OCI-LY3 (cell line): ENCODE data around the gene PAK1.

Source experiments
- H2AFZ ChIP-seq: fragments of 200-600, 300-600 bp; shearing (Covaris generic); 2 replicates; pipeline ENCODE4 v1.6.0; 2014; ENCODE audit warnings: antibody characterized with exemption, low read depth, low read length
- H3K27ac ChIP-seq: fragments of 200-600, 300-600 bp; sonication (generic); 2 replicates; pipeline ENCODE4 v1.5.1; 2014; ENCODE audit warnings: mild to moderate bottlenecking, low read length, moderate library complexity, mixed read lengths
- H3K27me3 ChIP-seq: fragments of 200-600, 300-600 bp; sonication (generic); 2 replicates; pipeline ENCODE4 v1.6.1; 2014; ENCODE audit warnings: low read depth, low read length, mixed read lengths
- H3K36me3 ChIP-seq: fragments of 200-600, 300-600 bp; sonication (generic); replicated peaks from 2 replicates; pipeline ENCODE3; 2014; ENCODE audit warnings: low read depth, low read length, mixed read lengths
- H3K4me1 ChIP-seq: fragments of 300-600, 200-600 bp; sonication (generic); 2 replicates; pipeline ENCODE4 v1.6.1; 2014; ENCODE audit warnings: low read length, mixed read lengths
- H3K4me2 ChIP-seq: fragments of 200-600, 300-600 bp; sonication (generic); 2 replicates; pipeline ENCODE4 v1.6.1; 2014; ENCODE audit warnings: low read length, mixed read lengths
- H3K4me3 ChIP-seq: fragments of 300-600, 200-600 bp; sonication (generic); 2 replicates; pipeline ENCODE4 v1.5.1; 2014; ENCODE audit warnings: antibody characterized with exemption, mild to moderate bottlenecking, low read length, moderate library complexity
- H3K79me2 ChIP-seq: fragments of 300-600, 200-600 bp; shearing (Covaris generic); 2 replicates; pipeline ENCODE4 v1.6.1; 2014; ENCODE audit warnings: mild to moderate bottlenecking, low read length, mixed read lengths
- H3K9ac ChIP-seq: fragments of 300-600, 200-600 bp; shearing (Covaris generic); 2 replicates; pipeline ENCODE4 v1.6.0; 2014; ENCODE audit warnings: mild to moderate bottlenecking, low read length, moderate library complexity
- H3K9me3 ChIP-seq: fragments of 200-600, 300-600 bp; shearing (Covaris generic); 2 replicates; pipeline ENCODE4 v1.6.1; 2014; ENCODE audit warnings: low read length, mixed read lengths; ENCODE audit not compliant: insufficient read depth
- H4K20me1 ChIP-seq: fragments of 200-600, 300-600 bp; sonication (generic); 2 replicates; pipeline ENCODE4 v1.6.1; 2016; ENCODE audit warnings: low read length, mixed read lengths; ENCODE audit not compliant: insufficient read depth
- EZH2phosphoT487 ChIP-seq: fragments of 200-600 bp; shearing (Covaris generic); IDR thresholded peaks from 2 replicates; pipeline ENCODE4 v1.6.1; 2018; ENCODE audit warnings: antibody characterized with exemption, mixed run types, low read depth
- TF ChIP-seq, protein P1 (sequence below): fragments of 200-600, 300-600 bp; sonication (generic); IDR thresholded peaks from 2 replicates; pipeline ENCODE4 v1.5.1; 2014; ENCODE audit warnings: antibody characterized with exemption, low read length, low read depth

The PAK1 gene

DNA sequence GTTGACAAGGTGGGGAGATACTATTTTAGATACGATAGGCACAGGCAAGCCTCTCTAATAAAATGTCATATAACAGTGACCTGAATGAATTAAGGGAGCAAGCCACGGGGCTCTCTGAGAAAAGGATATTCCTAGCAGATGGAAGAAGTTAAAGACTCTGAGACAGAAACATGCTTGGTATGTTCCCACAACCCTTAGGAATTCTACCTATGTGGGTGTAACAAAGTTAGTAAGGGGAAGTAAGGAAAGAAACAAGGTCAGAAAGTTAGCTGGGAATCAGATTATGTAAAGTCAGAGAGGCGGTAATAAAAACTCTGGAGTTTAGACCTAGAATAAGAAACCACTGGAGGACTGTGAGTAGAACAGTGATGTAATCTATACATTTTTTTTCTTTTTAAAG lies 112.7 kb downstream of the PAK1 start:
- Histone ChIP-seq H3K27me3 (no peaks in the 10 kb centered on the region), H4K20me1 (no peaks in the 10 kb centered on the region), H2AFZ (no peak overlapping the region), H3K4me1 (no peaks in the 10 kb centered on the region), H3K4me3 (no peak overlapping the region), H3K9ac (no peak overlapping the region), H3K79me2 (no peaks in the 10 kb centered on the region), H3K4me2 (no peak overlapping the region), H3K36me3 (peaks cover 10% of the 10 kb centered on the region), H3K27ac (no peak overlapping the region), H3K9me3 (no peaks in the 10 kb centered on the region)
- TF ChIP-seq, protein P1, sequence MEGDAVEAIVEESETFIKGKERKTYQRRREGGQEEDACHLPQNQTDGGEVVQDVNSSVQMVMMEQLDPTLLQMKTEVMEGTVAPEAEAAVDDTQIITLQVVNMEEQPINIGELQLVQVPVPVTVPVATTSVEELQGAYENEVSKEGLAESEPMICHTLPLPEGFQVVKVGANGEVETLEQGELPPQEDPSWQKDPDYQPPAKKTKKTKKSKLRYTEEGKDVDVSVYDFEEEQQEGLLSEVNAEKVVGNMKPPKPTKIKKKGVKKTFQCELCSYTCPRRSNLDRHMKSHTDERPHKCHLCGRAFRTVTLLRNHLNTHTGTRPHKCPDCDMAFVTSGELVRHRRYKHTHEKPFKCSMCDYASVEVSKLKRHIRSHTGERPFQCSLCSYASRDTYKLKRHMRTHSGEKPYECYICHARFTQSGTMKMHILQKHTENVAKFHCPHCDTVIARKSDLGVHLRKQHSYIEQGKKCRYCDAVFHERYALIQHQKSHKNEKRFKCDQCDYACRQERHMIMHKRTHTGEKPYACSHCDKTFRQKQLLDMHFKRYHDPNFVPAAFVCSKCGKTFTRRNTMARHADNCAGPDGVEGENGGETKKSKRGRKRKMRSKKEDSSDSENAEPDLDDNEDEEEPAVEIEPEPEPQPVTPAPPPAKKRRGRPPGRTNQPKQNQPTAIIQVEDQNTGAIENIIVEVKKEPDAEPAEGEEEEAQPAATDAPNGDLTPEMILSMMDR, result no peak
- no peak for TF ChIP-seq EZH2phosphoT487

DNA sequence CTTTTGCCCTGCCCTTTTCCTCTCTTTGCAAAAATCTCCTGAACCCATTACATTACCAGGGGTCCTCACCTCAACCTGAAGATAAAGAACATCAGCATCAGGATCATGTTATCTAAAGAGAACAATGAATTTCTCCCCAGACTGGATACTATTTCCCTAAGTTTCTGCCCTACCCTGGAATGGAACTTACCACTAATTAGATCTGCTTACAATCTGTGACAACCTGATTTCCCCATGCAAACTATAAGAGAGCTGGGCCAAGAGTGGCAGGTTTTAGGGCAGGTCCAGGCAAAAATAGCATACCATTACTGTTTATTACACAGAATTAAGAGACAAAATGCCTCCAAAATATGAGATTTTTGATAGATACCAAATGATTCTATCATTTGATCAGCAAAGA lies 114.4 kb downstream of the PAK1 start:
- no peaks in the 10 kb centered on the region for H3K79me2 ChIP-seq
- H3K9ac ChIP-seq, result no peak overlapping the region
- TF ChIP-seq, protein P1, result no peak
- no peak for TF ChIP-seq EZH2phosphoT487
- H3K4me2 ChIP-seq, result no peak overlapping the region
- no peak overlapping the region for H2AFZ ChIP-seq
- peaks cover 5% of the 10 kb centered on the region for H3K4me1 ChIP-seq
- no peak overlapping the region for H3K27ac ChIP-seq
- H4K20me1 ChIP-seq, result no peaks in the 10 kb centered on the region
- H3K36me3 ChIP-seq, result peaks cover 20% of the 10 kb centered on the region
- H3K27me3 ChIP-seq, result no peaks in the 10 kb centered on the region
- no peaks in the 10 kb centered on the region for H3K9me3 ChIP-seq
- H3K4me3 ChIP-seq, result no peak overlapping the region

DNA sequence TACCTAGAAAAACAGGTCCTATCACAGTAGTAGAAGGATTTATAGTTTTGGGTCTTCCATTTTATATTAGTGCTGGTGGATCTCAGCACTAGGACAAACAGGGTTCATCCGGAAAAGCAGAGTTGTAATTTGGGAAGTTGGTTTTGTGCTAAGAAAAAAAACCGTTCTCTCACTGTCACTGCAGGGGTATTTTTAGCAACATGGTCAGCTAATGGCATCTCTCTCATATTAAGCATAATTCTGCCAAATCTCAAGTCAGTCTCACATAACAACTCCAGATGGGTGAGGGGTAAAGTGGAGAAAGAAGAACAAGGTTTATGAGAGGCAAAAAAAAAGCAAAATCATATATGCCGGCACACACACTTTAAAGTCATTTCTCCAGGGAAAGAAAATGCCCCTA lies 120.8 kb downstream of the PAK1 start:
- H3K4me3 ChIP-seq, result no peak overlapping the region

DNA sequence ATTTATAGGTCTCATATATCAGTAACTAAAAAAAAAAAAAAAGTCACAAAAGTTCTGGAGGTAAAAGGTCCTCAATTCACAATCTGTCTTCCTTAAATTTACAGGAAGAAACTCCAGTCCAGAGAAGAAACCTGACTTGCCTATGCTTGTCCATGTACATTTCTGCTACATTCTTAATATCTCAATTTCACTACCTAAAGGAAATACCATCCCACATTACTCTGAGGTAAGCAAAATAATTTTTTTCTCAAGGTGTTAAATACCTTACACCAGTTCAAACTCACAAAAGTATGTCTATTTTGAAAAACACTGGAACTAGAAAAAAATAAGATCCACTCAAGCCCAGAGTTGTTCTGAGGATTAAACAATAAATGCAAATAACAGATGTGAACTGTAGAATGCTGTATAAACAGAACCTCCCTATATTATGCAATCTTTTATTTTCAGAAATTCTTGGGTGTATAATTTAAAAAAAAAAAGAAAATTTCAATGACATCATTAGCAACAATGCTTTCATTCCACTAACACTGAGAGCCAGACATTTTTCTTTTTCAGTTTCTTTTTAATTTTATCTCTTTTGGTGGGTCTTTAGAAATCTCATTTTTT lies 122.5 kb downstream of the PAK1 start:
- H3K36me3 ChIP-seq, result peaks cover 24% of the 10 kb centered on the region
- H3K4me3 ChIP-seq, result no peak overlapping the region
- peaks cover 17% of the 10 kb centered on the region for H3K4me1 ChIP-seq
- no peak overlapping the region for H3K27ac ChIP-seq
- no peaks in the 10 kb centered on the region for H3K79me2 ChIP-seq
- no peaks in the 10 kb centered on the region for H4K20me1 ChIP-seq
- no peak overlapping the region for H2AFZ ChIP-seq
- no peaks in the 10 kb centered on the region for H3K9me3 ChIP-seq
- no peak overlapping the region for H3K4me2 ChIP-seq
- H3K9ac ChIP-seq, result no peak overlapping the region
- TF ChIP-seq, protein P1, result no peak
- no peak for TF ChIP-seq EZH2phosphoT487
- no peaks in the 10 kb centered on the region for H3K27me3 ChIP-seq

More for the DNA sequence above, 120.8 kb downstream of the PAK1 start:
- Histone ChIP-seq H3K4me1 (peaks cover 17% of the 10 kb centered on the region), H3K27me3 (no peaks in the 10 kb centered on the region), H4K20me1 (no peaks in the 10 kb centered on the region), H3K36me3 (peaks cover 23% of the 10 kb centered on the region), H3K27ac (no peak overlapping the region), H2AFZ (no peak overlapping the region), H3K79me2 (no peaks in the 10 kb centered on the region), H3K9me3 (no peaks in the 10 kb centered on the region), H3K4me2 (no peak overlapping the region), H3K9ac (no peak overlapping the region)
- TF ChIP-seq EZH2phosphoT487, result no peak
- TF ChIP-seq, protein P1, result no peak
